K562 (cell line): Measurements from ENCODE around the gene TAL1. TPM values are rescaled to one million over a fixed set of nuclear protein-coding genes. Genes with fewer than 3 reads are reported as not detected.

Source experiments
- BHLHE40 ChIP-seq: IDR thresholded peaks from 2 replicates; pipeline ENCODE4 v1.6.1; 2011; ENCODE audit warnings: low read length, improper control_type of control experiment
- CHCHD3 ChIP-seq: fragments of 250-450 bp; sonication (Bioruptor Pico); IDR thresholded peaks from 2 replicates; pipeline ENCODE4 v2.1.2; 2022; ENCODE audit warnings: mild to moderate bottlenecking
- ELF2 ChIP-seq: fragments of 250-450 bp; sonication (Bioruptor Pico); IDR thresholded peaks from 2 replicates; pipeline ENCODE4 v1.5.0; 2021; ENCODE audit warnings: mild to moderate bottlenecking
- ETV5 ChIP-seq: sonication (generic); formaldehyde crosslinking; IDR thresholded peaks from 2 replicates; pipeline ENCODE4 v1.4.0; 2020; ENCODE audit warnings: low read depth, mild to moderate bottlenecking, missing genetic modification reagents
- FUS ChIP-seq: fragments of 200-400 bp; formaldehyde crosslinking; optimal IDR thresholded peaks from 2 replicates; pipeline ENCODE3; 2017; ENCODE audit warnings: low read depth, low read length
- MBD2 ChIP-seq: sonication (generic); IDR thresholded peaks from 2 replicates; pipeline ENCODE4 v1.6.1; 2016; ENCODE audit warnings: low read depth, borderline replicate concordance
- NBN ChIP-seq: fragments of 450-650 bp; IDR thresholded peaks from 2 replicates; pipeline ENCODE4 v1.6.1; 2016; ENCODE audit warnings: low read depth, mild to moderate bottlenecking
- NFIC ChIP-seq: fragments of 450-650 bp; IDR thresholded peaks from 2 replicates; pipeline ENCODE4 v1.6.1; 2017; ENCODE audit warnings: mild to moderate bottlenecking, inconsistent platforms
- NUFIP1 ChIP-seq: fragments of 450-650 bp; IDR thresholded peaks from 2 replicates; pipeline ENCODE4 v1.6.1; 2018; ENCODE audit not compliant: partially characterized antibody
- TARDBP ChIP-seq: fragments of 450-650 bp; IDR thresholded peaks from 2 replicates; pipeline ENCODE4 v1.6.1; 2016
- ZFP30 ChIP-seq: fragments of 250-450 bp; sonication (Bioruptor Pico); IDR thresholded peaks from 2 replicates; pipeline ENCODE4 v1.8.0; 2022; ENCODE audit warnings: moderate library complexity, mild to moderate bottlenecking, inconsistent platforms, borderline replicate concordance
- ZFX ChIP-seq: sonication (generic); formaldehyde crosslinking; IDR thresholded peaks from 2 replicates; pipeline ENCODE4 v1.8.0; 2022; ENCODE audit warnings: mild to moderate bottlenecking, missing genetic modification reagents, moderate library complexity
- polyA plus RNA-seq, 8 experiments: library from polyadenylated mRNA; depleted of rRNA in 4 of 8; stranded (reverse) in 5 of 8; unstranded in 3 of 8; fragments of >200 nt; fragmentation: Nextera tagmentation in 2 of 8; fragmentation: Illumina TruSeq in 1 of 8; extraction: Ambion mirVana in 2 of 8; extraction: Trizol in 1 of 8; gene quantifications; 2 replicates each; pipeline versions ENCODE4 v1.2.1 to v1.2.3, GENCODE V29; 2011 to 2014; ENCODE audit warnings: inconsistent platforms in 1 of 8, missing spikeins in 1 of 8
- total RNA-seq, 7 experiments: library from RNA; depleted of rRNA in 6 of 7; stranded (reverse); fragments of >200 nt in 6 of 7; fragmentation: Illumina TruSeq in 2 of 7; extraction: Trizol in 2 of 7; gene quantifications; 2 replicates each; pipeline versions ENCODE4 v1.2.1 to v1.2.3, GENCODE V29; 2011 to 2021; ENCODE audit warnings: low replicate concordance in 1 of 7
- TF ChIP-seq, protein P1 (sequence below): fragments of 250-450 bp; sonication (Bioruptor Pico); IDR thresholded peaks from 2 replicates; pipeline ENCODE4 v1.4.0; 2020; ENCODE audit warnings: borderline replicate concordance
- TF ChIP-seq, protein P2 (sequence below), 2 experiments: fragments of 450-650 bp; formaldehyde crosslinking in 1 of 2; IDR thresholded peaks; 2 replicates each; pipeline versions ENCODE4 v1.4.0 to v1.6.1; 2014 to 2020; ENCODE audit warnings: mild to moderate bottlenecking in 2 of 2, borderline replicate concordance in 1 of 2, low read depth in 1 of 2
- TF ChIP-seq, protein P3 (sequence below): fragments of 450-650 bp; IDR thresholded peaks from 2 replicates; pipeline ENCODE4 v1.6.1; 2017; ENCODE audit warnings: mild to moderate bottlenecking, moderate library complexity
- TF ChIP-seq, protein P4 (sequence below): fragments of 450-650 bp; IDR thresholded peaks from 2 replicates; pipeline ENCODE4 v1.6.1; 2016; ENCODE audit warnings: low read depth, mild to moderate bottlenecking, moderate library complexity

TAL1 gene
- total and polyA plus RNA-seq, 9 of the 15 experiments (the other 6 are each of a cell fraction or from before 2014, with no cell fraction given): 18.5 to 106 (median 59.7) TPM

DNA sequence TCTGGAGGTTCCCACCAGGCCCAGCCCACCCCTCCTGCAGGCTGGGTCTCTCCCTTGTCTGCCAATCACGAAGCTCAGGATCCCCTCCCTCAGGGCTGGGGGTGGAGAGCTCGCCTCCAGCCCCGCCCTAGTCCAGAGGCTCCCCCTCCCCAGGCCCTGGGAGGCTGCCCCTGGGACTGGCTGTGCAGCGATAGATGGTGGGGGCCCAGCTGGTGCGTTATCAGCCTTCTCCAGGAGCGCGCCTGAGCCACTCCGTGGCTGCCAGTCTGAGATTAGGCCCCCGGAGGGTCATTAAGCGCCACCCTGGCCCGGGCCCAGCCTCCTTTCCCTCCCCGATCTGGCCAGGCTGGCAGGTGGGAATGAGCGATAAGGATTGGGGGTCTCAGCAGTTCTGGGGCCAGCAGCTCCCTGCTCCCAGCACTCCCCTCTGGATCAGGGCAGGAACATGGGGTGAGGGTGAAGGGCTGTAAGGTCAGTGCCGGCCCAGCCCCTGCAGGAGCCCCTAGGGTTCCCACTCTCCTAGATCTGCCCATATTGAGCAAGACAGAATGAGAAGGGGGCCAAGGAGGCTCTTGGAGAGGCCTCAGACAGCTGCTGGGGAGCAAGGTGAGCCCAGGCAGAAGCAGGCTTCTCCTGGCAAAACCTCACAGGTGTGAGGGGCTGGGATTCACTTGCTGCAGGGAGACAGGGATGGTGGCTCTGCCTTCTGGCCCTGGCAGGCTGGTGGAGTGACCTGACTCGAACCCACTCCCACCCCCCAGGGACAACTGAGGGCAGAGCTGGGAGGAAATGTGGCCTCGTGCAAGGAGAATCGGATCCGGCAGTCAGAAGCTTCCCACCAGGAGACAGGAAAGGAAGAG lies 50.7 kb downstream of the TAL1 start (continued):
- TF ChIP-seq, protein P1, sequence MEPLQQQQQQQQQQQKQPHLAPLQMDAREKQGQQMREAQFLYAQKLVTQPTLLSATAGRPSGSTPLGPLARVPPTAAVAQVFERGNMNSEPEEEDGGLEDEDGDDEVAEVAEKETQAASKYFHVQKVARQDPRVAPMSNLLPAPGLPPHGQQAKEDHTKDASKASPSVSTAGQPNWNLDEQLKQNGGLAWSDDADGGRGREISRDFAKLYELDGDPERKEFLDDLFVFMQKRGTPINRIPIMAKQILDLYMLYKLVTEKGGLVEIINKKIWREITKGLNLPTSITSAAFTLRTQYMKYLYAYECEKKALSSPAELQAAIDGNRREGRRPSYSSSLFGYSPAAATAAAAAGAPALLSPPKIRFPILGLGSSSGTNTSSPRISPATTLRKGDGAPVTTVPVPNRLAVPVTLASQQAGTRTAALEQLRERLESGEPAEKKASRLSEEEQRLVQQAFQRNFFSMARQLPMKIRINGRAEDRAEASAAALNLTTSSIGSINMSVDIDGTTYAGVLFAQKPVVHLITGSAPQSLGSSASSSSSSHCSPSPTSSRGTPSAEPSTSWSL (CRISPR knock-in tag): peak; percentile 53; the same call in 1 of the 2 replicates
- peak; percentile 100 for TF ChIP-seq TARDBP
- TF ChIP-seq, protein P2, sequence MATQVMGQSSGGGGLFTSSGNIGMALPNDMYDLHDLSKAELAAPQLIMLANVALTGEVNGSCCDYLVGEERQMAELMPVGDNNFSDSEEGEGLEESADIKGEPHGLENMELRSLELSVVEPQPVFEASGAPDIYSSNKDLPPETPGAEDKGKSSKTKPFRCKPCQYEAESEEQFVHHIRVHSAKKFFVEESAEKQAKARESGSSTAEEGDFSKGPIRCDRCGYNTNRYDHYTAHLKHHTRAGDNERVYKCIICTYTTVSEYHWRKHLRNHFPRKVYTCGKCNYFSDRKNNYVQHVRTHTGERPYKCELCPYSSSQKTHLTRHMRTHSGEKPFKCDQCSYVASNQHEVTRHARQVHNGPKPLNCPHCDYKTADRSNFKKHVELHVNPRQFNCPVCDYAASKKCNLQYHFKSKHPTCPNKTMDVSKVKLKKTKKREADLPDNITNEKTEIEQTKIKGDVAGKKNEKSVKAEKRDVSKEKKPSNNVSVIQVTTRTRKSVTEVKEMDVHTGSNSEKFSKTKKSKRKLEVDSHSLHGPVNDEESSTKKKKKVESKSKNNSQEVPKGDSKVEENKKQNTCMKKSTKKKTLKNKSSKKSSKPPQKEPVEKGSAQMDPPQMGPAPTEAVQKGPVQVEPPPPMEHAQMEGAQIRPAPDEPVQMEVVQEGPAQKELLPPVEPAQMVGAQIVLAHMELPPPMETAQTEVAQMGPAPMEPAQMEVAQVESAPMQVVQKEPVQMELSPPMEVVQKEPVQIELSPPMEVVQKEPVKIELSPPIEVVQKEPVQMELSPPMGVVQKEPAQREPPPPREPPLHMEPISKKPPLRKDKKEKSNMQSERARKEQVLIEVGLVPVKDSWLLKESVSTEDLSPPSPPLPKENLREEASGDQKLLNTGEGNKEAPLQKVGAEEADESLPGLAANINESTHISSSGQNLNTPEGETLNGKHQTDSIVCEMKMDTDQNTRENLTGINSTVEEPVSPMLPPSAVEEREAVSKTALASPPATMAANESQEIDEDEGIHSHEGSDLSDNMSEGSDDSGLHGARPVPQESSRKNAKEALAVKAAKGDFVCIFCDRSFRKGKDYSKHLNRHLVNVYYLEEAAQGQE (IDR thresholded peaks at IDR 0.05; ENCODE audit: borderline replicate concordance): peak; percentile 51; the same call in 1 of the 2 replicates
- TF ChIP-seq, protein P2 (CRISPR knock-in tag; IDR thresholded peaks at IDR 0.05; ENCODE audit: low read depth): peak; percentile 84
- no peak for TF ChIP-seq CHCHD3 (CRISPR knock-in tag)
- peak; percentile 100 for TF ChIP-seq NFIC
- TF ChIP-seq ZFX: peak; percentile 57
- TF ChIP-seq ETV5 (CRISPR knock-in tag): peak; percentile 89
- TF ChIP-seq, protein P3, sequence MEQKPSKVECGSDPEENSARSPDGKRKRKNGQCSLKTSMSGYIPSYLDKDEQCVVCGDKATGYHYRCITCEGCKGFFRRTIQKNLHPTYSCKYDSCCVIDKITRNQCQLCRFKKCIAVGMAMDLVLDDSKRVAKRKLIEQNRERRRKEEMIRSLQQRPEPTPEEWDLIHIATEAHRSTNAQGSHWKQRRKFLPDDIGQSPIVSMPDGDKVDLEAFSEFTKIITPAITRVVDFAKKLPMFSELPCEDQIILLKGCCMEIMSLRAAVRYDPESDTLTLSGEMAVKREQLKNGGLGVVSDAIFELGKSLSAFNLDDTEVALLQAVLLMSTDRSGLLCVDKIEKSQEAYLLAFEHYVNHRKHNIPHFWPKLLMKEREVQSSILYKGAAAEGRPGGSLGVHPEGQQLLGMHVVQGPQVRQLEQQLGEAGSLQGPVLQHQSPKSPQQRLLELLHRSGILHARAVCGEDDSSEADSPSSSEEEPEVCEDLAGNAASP: no peak
- TF ChIP-seq BHLHE40: peak; percentile 93
- no peak for TF ChIP-seq FUS
- no peak for TF ChIP-seq ZFP30 (CRISPR knock-in tag)
- TF ChIP-seq MBD2: peak; percentile 98
- peak; percentile 99 for TF ChIP-seq NBN
- TF ChIP-seq, protein P4, sequence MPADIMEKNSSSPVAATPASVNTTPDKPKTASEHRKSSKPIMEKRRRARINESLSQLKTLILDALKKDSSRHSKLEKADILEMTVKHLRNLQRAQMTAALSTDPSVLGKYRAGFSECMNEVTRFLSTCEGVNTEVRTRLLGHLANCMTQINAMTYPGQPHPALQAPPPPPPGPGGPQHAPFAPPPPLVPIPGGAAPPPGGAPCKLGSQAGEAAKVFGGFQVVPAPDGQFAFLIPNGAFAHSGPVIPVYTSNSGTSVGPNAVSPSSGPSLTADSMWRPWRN: peak; percentile 99
- TF ChIP-seq NUFIP1: peak; percentile 92
- peak; percentile 69; the same call in 1 of the 2 replicates for TF ChIP-seq ELF2
